ENCODE data around the gene PDCD11.
"Not testable (repeated sequence)": the region's sequence is repeated elsewhere in the genome, so short reads cannot be mapped to it uniquely, and the experiment has no call there.

PDCD11 gene, protein sequence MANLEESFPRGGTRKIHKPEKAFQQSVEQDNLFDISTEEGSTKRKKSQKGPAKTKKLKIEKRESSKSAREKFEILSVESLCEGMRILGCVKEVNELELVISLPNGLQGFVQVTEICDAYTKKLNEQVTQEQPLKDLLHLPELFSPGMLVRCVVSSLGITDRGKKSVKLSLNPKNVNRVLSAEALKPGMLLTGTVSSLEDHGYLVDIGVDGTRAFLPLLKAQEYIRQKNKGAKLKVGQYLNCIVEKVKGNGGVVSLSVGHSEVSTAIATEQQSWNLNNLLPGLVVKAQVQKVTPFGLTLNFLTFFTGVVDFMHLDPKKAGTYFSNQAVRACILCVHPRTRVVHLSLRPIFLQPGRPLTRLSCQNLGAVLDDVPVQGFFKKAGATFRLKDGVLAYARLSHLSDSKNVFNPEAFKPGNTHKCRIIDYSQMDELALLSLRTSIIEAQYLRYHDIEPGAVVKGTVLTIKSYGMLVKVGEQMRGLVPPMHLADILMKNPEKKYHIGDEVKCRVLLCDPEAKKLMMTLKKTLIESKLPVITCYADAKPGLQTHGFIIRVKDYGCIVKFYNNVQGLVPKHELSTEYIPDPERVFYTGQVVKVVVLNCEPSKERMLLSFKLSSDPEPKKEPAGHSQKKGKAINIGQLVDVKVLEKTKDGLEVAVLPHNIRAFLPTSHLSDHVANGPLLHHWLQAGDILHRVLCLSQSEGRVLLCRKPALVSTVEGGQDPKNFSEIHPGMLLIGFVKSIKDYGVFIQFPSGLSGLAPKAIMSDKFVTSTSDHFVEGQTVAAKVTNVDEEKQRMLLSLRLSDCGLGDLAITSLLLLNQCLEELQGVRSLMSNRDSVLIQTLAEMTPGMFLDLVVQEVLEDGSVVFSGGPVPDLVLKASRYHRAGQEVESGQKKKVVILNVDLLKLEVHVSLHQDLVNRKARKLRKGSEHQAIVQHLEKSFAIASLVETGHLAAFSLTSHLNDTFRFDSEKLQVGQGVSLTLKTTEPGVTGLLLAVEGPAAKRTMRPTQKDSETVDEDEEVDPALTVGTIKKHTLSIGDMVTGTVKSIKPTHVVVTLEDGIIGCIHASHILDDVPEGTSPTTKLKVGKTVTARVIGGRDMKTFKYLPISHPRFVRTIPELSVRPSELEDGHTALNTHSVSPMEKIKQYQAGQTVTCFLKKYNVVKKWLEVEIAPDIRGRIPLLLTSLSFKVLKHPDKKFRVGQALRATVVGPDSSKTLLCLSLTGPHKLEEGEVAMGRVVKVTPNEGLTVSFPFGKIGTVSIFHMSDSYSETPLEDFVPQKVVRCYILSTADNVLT (N-terminal part only)

DNA sequence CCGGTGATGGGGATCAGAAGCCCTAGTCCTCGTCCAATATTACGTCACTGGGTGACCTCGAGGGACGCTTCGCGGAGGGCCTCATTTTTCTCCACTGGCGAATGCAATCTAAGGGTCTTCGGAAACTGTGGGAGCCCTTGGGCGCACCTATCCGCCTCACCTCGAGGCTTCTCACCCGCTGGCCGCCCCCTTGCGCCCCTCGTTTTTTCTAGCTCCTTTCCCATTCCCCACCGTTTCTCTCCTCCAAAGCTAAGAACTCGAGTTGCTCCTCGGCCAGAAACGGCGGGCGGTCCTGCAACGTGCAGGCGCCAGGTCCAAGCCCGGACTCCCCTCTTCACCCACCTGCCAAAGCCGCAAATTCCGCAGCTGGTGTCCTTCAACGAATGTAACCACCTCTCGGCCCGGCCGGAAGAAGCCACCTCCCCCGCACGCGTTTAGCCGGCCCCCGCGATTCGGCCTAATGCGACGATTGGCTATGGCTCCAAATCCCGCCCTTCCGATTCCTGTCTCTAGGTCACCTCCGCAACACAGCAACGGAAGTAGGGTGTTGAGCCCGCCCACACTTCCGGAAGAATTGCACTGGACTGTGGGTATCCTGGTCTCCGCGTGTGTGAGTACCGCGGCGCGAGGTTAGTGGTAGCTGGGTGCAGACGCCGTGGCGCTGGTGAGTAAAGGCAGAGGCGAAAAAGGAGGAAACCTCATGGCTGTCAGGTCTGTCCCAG is at the start of gene PDCD11, which contains the start of gene ATP5MK:
Gene PDCD11, plus strand, starts transcription at position 560 of the 722 bp plus-strand sequence. CDS start 1,801 bp downstream, outside the sequence.
Gene ATP5MK, minus strand, starts transcription at position 409 of the 722 bp plus-strand sequence. CDS start 4,018 bp downstream, outside the sequence.
- Histone ChIP-seq H3K27me3 (no peaks in the 10 kb centered on the region), H3K4me3 (peak within 1 kb of the TSS; percentile 87 to 90), H3K9me3 (no peaks in the 10 kb centered on the region), H3K27ac (peak within 1 kb of the TSS; percentile 81 to 88), H3K36me3 (peaks cover 29 to 37% (median 30%) of the 10 kb centered on the region in 3 donors), H3K4me1 (peaks cover 0 to 37% (median 28%) of the 10 kb centered on the region in 4 donors)
- intact Hi-C loops (cut with DNase I; ENCODE audit: low total_unique reads): no loop called here
- TF ChIP-seq, protein P1, sequence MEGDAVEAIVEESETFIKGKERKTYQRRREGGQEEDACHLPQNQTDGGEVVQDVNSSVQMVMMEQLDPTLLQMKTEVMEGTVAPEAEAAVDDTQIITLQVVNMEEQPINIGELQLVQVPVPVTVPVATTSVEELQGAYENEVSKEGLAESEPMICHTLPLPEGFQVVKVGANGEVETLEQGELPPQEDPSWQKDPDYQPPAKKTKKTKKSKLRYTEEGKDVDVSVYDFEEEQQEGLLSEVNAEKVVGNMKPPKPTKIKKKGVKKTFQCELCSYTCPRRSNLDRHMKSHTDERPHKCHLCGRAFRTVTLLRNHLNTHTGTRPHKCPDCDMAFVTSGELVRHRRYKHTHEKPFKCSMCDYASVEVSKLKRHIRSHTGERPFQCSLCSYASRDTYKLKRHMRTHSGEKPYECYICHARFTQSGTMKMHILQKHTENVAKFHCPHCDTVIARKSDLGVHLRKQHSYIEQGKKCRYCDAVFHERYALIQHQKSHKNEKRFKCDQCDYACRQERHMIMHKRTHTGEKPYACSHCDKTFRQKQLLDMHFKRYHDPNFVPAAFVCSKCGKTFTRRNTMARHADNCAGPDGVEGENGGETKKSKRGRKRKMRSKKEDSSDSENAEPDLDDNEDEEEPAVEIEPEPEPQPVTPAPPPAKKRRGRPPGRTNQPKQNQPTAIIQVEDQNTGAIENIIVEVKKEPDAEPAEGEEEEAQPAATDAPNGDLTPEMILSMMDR (IDR thresholded peaks at IDR 0.05): no peak
- peak; percentile 98 to 99 for DNase-seq

DNA sequence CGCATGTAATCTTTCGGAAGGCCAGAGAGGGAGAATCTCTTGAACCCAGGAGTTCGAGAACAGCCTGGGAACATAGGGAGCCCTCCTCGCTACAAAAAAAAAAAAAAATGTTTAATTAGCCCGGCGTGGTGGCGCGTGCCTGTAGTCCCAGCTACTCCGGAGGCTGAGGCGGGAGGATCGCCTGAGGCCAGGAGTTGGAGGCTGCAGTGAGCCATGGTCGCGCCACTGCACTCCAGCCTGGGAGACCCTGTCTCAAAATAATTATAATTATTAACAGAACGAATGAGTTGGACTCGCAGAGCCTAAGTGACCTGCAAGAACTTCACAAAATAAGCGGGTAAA is 46.3 kb upstream of the PDCD11 start:
- H3K9me3 ChIP-seq: no peaks in the 10 kb centered on the region
- intact Hi-C loops (cut with DNase I; ENCODE audit: low total_unique reads): no loop called here
- no peaks in the 10 kb centered on the region for H3K27me3 ChIP-seq
- TF ChIP-seq, protein P1 (IDR thresholded peaks at IDR 0.05): no peak
- peaks cover 18 to 38% (median 20%) of the 10 kb centered on the region in 3 donors for H3K36me3 ChIP-seq
- no peak for DNase-seq
- H3K4me1 ChIP-seq: peaks cover 0 to 15% (median 5%) of the 10 kb centered on the region in 4 donors
- H3K27ac ChIP-seq: peak overlapping the region; percentile 85 to 92
- H3K4me3 ChIP-seq: peak overlapping the region; percentile 89 to 93

DNA sequence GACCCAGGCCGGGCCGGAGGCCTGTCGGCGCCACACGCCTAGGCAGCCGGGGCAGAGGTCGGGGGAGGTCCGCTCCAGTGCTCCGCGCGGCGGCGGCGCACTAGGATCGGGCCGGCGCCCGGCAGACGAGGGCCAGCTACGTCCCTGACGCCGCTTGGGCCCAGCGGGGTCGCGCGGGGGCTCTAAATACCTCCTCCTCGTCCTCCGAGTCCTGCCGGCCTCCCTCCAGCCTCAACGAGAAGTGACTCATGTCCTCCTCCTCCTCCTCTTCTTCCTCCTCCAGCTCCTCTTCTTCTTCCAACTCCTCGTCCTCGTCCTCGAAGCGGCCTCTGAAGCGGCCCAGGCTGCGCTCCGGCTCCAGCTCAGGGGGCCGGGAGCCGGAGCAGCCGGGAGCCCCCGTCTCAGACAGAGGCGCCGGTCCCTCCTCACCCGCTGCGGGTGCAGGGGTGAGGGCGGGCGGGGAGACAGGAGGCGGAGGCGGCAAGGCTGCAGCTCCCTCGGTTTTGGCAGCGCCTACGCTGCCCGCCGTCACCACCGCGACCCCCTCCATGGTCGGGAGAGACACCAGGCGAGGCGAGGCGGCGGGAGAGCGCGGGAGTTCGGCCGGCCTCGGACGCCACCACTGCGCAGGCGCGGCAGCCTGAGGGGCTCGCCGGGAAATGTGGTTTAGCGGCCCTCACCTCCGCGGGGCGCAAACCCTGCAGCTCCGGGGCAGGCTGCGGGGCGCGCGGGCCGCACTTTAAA is 45.7 kb upstream of the PDCD11 start, which contains the start of gene PCGF6:
Gene PCGF6, minus strand, starts transcription at position 624 of the 744 bp plus-strand sequence. Its CDS starts 74 bp downstream, at position 550.
- DNase-seq: peak; percentile 66 to 80
- Histone ChIP-seq H3K4me3 (peak within 1 kb of the TSS; percentile 89 to 93), H3K4me1 (peaks cover 0 to 15% (median 5%) of the 10 kb centered on the region in 4 donors), H3K9me3 (no peaks in the 10 kb centered on the region), H3K27ac (peak within 1 kb of the TSS; percentile 85 to 92), H3K36me3 (peaks cover 13 to 32% (median 14%) of the 10 kb centered on the region in 3 donors), H3K27me3 (no peaks in the 10 kb centered on the region)
- intact Hi-C loops (cut with DNase I; ENCODE audit: low total_unique reads): no loop called here
- TF ChIP-seq, protein P1 (IDR thresholded peaks at IDR 0.05): no peak

- no peak for DNase-seq
- H3K27me3 ChIP-seq: no peaks in the 10 kb centered on the region
- H3K4me3 ChIP-seq: no peak overlapping the region
- no peaks in the 10 kb centered on the region for H3K9me3 ChIP-seq
- peaks cover 0 to 15% (median 5%) of the 10 kb centered on the region in 4 donors for H3K4me1 ChIP-seq
- TF ChIP-seq, protein P1 (IDR thresholded peaks at IDR 0.05): no peak
- no peak overlapping the region for H3K27ac ChIP-seq
- peaks cover 0 to 6% (median 1%) of the 10 kb centered on the region in 3 donors for H3K36me3 ChIP-seq
- intact Hi-C loops (cut with DNase I; ENCODE audit: low total_unique reads): no loop called here
Observed at GRCh38 chr10:103353281-103353680, 43.1 kb upstream of the PDCD11 start.

DNA sequence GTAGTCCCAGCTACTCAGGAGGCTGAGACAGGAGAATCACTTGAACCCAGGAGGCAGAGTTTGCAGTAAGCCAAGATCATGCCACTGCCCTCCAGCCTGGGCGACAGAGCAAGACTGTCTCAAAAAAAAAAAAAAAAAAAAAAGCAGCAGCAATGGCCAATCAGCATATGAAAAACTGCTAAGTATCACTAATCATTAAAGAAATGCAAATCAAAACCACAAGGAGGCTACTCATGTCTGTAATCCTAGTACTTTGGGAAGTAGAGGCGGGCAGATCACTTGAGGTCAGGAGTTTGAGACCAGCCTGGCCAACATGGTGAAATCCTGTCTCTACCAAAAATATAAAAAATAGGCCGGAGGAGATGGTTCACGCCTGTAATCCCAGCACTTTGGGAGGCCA is 41.9 kb upstream of the PDCD11 start:
- intact Hi-C loops (cut with DNase I; ENCODE audit: low total_unique reads); H3K27ac ChIP-seq; H3K4me3 ChIP-seq; H3K9me3 ChIP-seq; DNase-seq; H3K27me3 ChIP-seq; H3K36me3 ChIP-seq: not testable (repeated sequence)
- peaks cover 0 to 13% (median 5%) of the 10 kb centered on the region in 4 donors for H3K4me1 ChIP-seq

All from tibial artery (tissue), 4 donors.